ENCODE results near the gene MPIG6B.
"Not testable (repeated sequence)": the region's sequence is repeated elsewhere in the genome, so short reads cannot be mapped to it uniquely, and the experiment has no call there.

The MPIG6B gene

DNA sequence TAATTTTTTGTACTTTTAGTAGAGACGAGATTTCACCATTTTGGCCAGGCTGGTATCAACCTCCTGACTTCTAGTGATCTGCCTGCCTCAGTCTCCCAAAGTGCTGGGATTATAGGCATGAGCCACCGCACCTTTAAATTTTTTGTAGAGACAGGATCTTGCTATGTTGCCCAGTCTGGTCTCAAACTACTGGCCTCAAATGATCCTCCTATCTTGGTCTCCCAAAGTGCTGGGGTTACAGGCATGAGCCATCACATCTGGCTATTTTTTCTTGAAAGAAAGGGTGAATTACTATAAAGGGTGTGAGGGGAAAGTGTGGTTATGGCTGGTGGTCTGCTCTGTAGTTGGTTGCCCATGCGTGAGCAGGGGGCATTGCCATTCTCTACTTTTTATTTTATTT is 14.9 kb upstream of the MPIG6B start:
- Mint-ChIP-seq H3K4me1 (peaks cover 11 to 24% of the 10 kb centered on the region in 2 donors), H3K27me3 (no peaks in the 10 kb centered on the region), H3K36me3 (no peaks in the 10 kb centered on the region), H3K9me3 (no peaks in the 10 kb centered on the region), H3K4me3 (no peak overlapping the region), H3K27ac (no peak overlapping the region)
- ATAC-seq (replicated peaks) (no peak), DNase-seq (no peak)

DNA sequence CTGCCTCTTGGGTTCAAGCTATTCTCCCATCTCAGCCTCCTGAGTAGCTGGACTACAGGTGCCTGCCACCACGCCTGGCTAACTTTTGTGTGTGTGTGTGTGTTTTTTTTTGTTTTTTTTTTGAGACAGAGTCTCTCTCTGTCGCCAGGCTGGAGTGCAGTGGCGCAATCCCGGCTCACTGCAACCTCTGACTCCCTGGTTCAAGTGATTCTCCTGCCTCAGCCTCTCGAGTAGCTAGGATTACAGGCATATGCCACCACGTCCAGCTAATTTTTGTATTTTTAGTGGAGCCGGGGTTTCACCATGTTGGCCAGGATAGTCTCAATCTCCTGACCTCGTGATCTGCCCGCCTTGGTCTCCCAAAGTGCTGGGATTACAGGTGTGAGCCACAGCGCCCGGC is 14.0 kb upstream of the MPIG6B start:
- DNase-seq; H3K9me3 Mint-ChIP-seq; H3K27me3 Mint-ChIP-seq; H3K27ac Mint-ChIP-seq; H3K36me3 Mint-ChIP-seq; ATAC-seq (replicated peaks); H3K4me3 Mint-ChIP-seq: not testable (repeated sequence)
- H3K4me1 Mint-ChIP-seq, result peaks cover 9 to 19% of the 10 kb centered on the region in 2 donors

DNA sequence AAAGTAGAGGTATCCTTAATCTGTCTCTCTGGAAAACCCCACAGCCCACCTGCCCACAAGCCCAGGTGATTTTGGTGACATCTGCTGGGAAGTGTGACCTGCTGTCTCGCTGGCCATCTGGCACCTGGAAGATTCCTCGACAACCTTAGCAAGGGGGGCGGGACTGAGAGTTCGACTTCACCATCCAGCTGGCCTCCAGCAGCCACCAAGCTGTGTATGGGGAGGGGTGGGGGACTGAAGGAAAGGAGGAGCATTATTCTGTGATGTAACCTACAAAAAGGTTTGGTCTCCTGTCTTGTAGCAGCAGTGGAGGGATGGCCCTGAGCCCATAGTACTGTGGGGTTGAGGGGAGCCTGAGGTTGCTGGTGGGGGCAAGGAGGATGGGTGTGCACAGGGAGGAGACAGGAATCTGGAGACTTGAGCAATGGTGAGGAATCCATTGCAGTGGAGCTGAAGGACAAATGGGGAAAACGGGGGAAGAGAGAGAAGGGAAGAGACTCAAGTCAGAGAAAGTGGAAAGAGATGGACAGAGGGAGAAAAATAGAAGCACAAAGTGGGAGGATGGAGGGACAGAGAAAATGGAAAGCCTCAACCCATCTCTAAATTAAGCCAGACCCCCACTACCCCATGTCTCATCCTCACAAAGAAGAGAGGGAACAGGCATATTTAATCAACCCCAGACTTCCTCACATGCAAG is 12.5 kb upstream of the MPIG6B start:
- Mint-ChIP-seq H3K27ac (no peak overlapping the region), H3K27me3 (no peaks in the 10 kb centered on the region), H3K4me3 (no peak overlapping the region), H3K9me3 (no peaks in the 10 kb centered on the region), H3K4me1 (peaks cover 9 to 19% of the 10 kb centered on the region in 2 donors), H3K36me3 (no peaks in the 10 kb centered on the region)
- no peak for DNase-seq
- no peak for ATAC-seq (replicated peaks)

DNA sequence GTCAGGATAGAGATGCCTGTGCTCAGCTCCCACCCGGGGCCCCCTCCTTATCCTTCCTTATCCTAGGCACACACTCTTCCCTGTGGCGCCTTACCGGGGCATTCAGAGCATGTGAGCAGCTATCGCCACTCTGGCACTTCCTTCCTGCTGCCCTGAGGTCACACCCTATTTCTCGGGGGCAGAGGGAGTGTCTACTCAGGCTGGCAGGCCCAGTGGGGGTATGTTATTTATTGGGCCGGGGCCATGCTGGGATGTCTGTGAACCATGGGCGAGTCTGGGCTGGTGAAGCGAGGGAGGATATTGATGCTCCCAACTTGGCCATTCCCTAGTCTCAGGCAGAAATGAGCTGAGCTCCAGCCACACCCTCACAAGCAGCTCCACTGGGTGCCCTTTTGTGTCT is 11.9 kb upstream of the MPIG6B start:
- ATAC-seq (replicated peaks) (no peak), DNase-seq (no peak)
- no peaks in the 10 kb centered on the region for H3K36me3 Mint-ChIP-seq
- no peak overlapping the region for H3K4me3 Mint-ChIP-seq
- no peaks in the 10 kb centered on the region for H3K27me3 Mint-ChIP-seq
- H3K4me1 Mint-ChIP-seq, result peaks cover 9 to 19% of the 10 kb centered on the region in 2 donors
- H3K27ac Mint-ChIP-seq, result no peak overlapping the region
- no peaks in the 10 kb centered on the region for H3K9me3 Mint-ChIP-seq

DNA sequence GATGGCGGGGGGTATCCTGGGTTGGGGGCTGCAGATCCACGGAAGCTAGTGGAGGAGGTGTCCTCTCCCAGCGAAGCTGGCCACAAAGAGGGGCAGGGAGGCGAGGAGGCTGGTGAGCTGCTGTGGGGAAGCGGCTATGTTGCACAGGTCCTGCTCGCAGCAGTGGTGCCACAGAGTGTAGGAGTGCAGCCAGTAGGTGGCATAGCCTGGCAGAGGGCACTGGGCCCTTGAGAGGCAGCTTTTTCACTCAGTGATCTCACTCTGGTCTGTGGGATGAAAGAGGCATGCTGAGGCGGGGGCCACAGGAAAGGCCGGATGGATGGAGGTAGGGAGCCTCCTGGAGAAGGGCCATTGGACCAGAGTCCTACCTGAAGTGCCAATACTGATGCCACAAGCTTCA is 10.9 kb upstream of the MPIG6B start:
- H3K27ac Mint-ChIP-seq, result no peak overlapping the region
- H3K4me1 Mint-ChIP-seq, result peaks cover 9 to 19% of the 10 kb centered on the region in 2 donors
- DNase-seq, result no peak
- no peaks in the 10 kb centered on the region for H3K36me3 Mint-ChIP-seq
- H3K9me3 Mint-ChIP-seq, result no peaks in the 10 kb centered on the region
- peak; percentile 73 to 76 for ATAC-seq (replicated peaks)
- no peaks in the 10 kb centered on the region for H3K27me3 Mint-ChIP-seq
- H3K4me3 Mint-ChIP-seq, result no peak overlapping the region

DNA sequence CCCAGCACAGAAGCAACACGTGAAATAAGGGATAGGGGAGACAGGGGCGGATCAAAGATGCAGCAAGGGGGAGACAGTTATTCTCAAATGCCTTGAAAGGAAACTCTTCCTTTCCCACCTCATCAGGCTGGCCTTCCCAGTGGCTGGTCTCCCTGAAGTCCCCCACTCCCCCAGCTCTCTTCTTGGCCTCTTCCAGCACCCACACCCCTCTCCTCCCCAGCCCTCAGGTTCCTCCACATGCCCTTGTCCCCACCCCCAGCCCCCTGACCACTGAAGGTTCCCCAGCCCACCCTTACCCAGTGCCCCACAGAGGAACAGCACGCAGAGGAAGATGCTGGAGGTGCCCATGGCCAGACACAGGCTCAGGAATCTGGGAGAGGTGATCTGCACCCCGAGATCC is 9.7 kb upstream of the MPIG6B start:
- Mint-ChIP-seq H3K9me3 (no peaks in the 10 kb centered on the region), H3K4me3 (no peak overlapping the region), H3K4me1 (peaks cover 9 to 19% of the 10 kb centered on the region in 2 donors), H3K27me3 (no peaks in the 10 kb centered on the region), H3K36me3 (no peaks in the 10 kb centered on the region), H3K27ac (no peak overlapping the region)
- DNase-seq (no peak), ATAC-seq (replicated peaks) (no peak)

DNA sequence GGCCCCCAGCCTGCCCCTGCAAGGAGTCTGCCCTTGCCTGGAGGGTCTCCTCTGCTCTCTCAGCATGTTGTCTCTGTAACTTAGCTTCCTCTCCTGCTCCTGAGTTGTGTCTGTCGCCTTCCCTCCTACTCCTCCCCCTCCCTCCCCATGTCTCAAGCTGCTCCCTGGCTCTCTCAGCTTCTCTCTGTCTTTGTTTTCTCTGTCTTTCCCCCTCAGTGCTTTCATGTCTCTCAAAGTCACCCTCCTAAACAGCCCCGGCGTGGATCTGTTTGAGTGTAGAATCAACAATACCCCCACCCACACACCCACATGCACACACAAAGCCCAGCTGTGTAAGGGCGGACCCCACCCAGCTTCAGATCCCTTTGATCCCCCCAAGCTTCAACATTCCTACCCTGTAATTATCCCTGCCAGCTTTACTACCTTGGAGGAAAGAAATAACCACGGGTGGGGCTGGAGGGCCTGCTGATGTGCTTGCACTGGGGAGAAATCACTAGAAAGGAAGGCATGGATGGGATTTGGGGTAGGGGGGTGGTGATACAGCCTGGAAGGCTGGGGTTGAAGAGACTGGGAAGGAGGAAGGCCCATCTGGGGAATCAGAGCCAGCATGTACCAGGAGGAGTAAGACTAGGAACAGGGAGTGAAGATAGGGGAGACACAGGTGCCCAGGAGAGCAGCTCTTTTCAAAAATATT is 9.0 kb upstream of the MPIG6B start:
- ATAC-seq (replicated peaks), result no peak
- H3K27me3 Mint-ChIP-seq, result no peaks in the 10 kb centered on the region
- H3K4me3 Mint-ChIP-seq, result no peak overlapping the region
- no peaks in the 10 kb centered on the region for H3K36me3 Mint-ChIP-seq
- peaks cover 9 to 19% of the 10 kb centered on the region in 2 donors for H3K4me1 Mint-ChIP-seq
- H3K27ac Mint-ChIP-seq, result no peak overlapping the region
- H3K9me3 Mint-ChIP-seq, result no peaks in the 10 kb centered on the region
- DNase-seq, result no peak

DNA sequence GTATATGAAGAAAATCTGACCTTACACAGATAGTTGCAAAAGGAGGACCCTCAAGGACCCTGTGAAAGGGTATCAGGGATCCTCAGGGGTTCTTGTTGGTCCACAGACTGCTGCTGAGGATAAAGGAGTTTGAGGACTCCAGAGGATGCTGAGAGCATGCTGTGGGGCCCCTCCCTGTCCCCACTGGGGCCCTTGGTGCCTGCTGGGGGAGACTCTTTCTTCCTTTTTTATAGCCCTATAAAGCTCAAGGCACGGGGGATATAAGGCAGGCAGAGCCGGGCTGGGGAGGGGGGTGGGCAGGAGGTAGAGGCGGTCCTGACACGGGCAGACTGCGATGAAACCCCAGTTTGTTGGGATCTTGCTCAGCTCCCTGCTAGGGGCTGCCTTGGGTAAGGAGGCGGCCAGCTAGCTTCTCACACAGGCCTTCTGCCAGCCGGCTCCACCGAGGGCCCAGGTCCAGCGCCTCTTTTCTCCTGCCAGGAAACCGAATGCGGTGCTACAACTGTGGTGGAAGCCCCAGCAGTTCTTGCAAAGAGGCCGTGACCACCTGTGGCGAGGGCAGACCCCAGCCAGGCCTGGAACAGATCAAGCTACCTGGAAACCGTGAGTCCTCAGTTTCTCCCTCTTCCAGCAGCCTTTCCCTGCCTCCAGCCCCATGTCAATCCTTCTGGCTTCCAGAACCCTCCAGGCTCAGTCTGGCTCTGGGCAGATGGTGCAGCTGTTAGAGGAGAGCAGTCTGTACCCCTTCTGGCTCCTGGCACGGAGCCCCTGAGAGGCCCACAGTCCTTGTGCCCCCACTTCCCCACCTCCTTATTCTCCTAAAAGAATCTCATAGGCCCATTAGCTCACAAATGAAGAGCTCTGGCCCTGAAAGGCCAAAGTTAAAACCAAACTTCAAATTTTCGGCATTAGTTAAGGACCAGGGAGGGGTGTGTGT is 7.9 kb upstream of the MPIG6B start, which contains the start of gene LY6G6D:
Gene LY6G6D (plus strand): TSS at position 327 of the 937 bp plus-strand sequence. CDS start 8 bp downstream, at position 335.
- no peak for ATAC-seq (replicated peaks)
- no peak for DNase-seq
- no peaks in the 10 kb centered on the region for H3K36me3 Mint-ChIP-seq
- peaks cover 9 to 18% of the 10 kb centered on the region in 2 donors for H3K4me1 Mint-ChIP-seq
- H3K27ac Mint-ChIP-seq, result no peak within 1 kb of the TSS
- H3K27me3 Mint-ChIP-seq, result no peaks in the 10 kb centered on the region
- no peak within 1 kb of the TSS for H3K4me3 Mint-ChIP-seq
- no peaks in the 10 kb centered on the region for H3K9me3 Mint-ChIP-seq

DNA sequence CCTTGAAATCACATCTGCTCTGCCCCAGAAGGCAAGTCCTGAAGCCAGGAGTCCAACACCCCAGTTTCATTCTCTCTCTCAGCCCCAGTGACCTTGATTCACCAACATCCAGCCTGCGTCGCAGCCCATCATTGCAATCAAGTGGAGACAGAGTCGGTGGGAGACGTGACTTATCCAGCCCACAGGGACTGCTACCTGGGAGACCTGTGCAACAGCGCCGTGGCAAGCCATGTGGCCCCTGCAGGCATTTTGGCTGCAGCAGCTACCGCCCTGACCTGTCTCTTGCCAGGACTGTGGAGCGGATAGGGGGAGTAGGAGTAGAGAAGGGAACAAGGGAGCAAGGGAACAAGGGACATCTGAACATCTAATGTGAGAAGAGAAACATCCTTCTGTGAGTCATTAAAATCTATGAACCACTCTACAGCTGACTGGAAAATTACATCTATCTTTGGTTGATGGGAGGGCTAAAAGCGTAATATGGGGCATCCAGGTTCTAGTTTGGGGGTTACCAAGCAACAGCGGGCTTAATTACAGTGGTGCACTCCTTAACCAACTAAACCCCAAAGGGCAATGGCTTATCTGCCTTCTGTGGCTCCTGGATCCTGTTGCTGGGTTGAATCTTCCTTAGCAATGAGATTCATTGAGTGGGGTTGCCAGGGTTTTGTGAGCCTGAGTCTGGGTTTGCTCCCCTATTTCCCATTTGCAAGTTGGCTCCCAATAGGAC is 5.5 kb upstream of the MPIG6B start:
- Mint-ChIP-seq H3K9me3 (no peaks in the 10 kb centered on the region), H3K4me1 (peaks cover 0 to 2% of the 10 kb centered on the region in 2 donors), H3K27ac (no peak overlapping the region), H3K27me3 (no peaks in the 10 kb centered on the region), H3K4me3 (no peak overlapping the region), H3K36me3 (no peaks in the 10 kb centered on the region)
- DNase-seq (no peak), ATAC-seq (replicated peaks) (no peak)

DNA sequence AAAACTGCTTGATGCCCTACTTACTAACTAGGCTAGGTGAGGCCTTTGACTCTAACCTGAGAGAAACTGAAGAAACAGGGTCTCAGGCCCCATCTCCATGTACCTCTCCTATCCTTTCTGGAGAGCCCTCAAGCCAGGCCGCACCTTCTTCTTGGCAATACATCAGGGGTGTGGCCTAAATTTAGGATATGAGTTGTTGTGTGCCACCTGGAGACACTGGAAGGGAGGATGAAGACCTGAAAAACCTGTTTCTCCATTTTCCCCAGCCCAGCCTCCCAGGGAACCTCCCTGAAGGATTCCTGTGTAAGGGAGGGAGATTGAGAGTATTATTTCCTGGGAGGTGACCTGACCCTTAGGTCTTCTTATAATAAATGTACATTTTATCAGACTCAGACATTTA is 4.9 kb upstream of the MPIG6B start:
- DNase-seq (no peak), ATAC-seq (replicated peaks) (no peak)
- Mint-ChIP-seq H3K27ac (no peak overlapping the region), H3K27me3 (no peaks in the 10 kb centered on the region), H3K4me1 (peaks cover 3 to 4% of the 10 kb centered on the region in 2 donors), H3K9me3 (no peaks in the 10 kb centered on the region), H3K36me3 (no peaks in the 10 kb centered on the region), H3K4me3 (no peak overlapping the region)

DNA sequence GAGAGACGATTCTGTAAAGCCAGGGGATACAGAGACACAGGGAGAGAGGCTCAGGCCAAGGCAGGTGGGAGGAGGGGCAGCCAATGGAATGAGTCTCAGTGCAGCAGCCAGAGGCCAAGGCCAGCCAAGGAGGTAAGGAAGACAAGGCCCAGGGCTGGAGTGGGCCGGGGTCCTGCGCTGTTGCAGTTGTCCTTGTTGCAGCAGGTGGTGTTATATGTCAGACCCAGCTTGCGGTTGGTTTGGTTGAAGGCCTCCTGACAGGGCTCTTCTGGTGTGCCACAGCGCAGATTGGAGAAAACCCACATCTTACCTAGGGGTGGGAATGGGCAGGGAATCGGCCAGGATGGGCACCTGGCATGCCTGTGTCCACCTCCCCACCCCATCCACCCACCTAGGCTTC is 4.2 kb upstream of the MPIG6B start:
- H3K27me3 Mint-ChIP-seq, result no peaks in the 10 kb centered on the region
- H3K27ac Mint-ChIP-seq, result no peak overlapping the region
- no peak overlapping the region for H3K4me3 Mint-ChIP-seq
- H3K36me3 Mint-ChIP-seq, result no peaks in the 10 kb centered on the region
- no peak for DNase-seq
- no peak for ATAC-seq (replicated peaks)
- peaks cover 8 to 11% of the 10 kb centered on the region in 2 donors for H3K4me1 Mint-ChIP-seq
- H3K9me3 Mint-ChIP-seq, result no peaks in the 10 kb centered on the region

DNA sequence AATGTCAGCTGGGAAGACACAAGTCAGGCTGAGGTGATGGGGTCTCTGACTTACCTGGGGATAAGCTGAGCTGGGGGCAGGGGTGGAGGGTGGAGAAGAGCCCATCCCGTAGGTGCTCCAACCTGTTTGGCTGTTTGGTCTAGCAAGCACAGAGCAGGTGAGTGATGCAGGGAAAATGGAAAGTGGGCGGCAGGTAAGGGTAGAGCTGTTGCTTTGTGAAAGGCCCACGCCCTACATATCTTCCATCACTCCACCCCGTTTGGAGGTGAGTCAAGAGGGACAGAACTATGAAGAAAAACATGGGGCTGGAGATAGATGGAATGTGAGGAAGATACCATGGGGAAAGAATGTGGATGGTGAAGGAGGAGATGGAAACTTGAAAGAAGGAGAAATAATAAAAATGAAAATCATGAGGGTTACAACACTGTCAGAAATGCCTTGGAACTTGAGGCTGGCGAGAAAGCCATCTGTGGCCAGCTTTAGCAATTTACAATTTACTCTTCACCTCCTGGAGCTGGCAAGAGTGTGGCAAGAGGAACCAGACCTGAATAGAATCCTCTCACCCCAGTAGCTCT is 2.9 kb upstream of the MPIG6B start:
- DNase-seq (no peak), ATAC-seq (replicated peaks) (no peak)
- Mint-ChIP-seq H3K27me3 (no peaks in the 10 kb centered on the region), H3K27ac (no peak overlapping the region), H3K36me3 (peaks cover 0 to 2% of the 10 kb centered on the region in 2 donors), H3K9me3 (no peaks in the 10 kb centered on the region), H3K4me3 (no peak overlapping the region), H3K4me1 (peaks cover 10 to 13% of the 10 kb centered on the region in 2 donors)

DNA sequence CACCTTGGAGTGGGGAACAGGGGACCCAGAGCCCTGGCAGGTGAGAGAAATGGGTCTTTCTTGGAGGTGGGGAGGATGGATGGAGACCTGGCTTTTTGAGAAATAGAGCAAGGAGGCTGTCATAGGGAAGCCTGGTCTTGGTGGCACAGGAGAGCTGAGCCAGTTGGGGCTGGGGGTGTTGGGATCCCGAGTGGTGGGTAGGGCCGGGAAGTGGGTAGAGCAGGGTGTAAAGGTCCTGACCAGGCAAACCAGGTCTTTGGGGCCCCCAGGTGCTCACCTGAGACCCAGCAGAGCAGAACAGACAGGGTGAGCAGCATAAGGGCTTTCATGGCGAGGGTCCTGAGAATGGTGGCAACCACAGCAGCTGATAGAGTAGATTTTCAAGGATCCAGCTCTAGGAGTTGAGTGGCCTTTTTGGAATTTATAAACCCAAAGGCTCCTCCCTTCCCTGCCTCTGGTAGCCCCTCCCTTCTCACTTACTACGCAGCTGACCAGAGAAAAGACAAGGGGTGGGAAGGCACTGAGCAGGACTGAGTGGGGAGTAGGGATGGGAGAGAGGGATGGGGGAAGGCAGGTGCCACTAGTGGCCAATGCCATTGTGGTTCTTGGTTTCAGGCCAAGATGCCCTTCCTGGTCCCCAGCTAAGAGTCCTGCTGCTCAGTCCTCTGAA is 1.7 kb upstream of the MPIG6B start, which contains the start of gene LY6G6C:
Gene LY6G6C (minus strand): TSS at position 396 of the 670 bp plus-strand sequence. CDS start 67 bp downstream, at position 329.
- Mint-ChIP-seq H3K27ac (no peak within 1 kb of the TSS), H3K4me1 (peaks cover 20 to 25% of the 10 kb centered on the region in 2 donors), H3K4me3 (no peak within 1 kb of the TSS), H3K9me3 (no peaks in the 10 kb centered on the region), H3K27me3 (no peaks in the 10 kb centered on the region), H3K36me3 (peaks cover 9 to 10% of the 10 kb centered on the region in 2 donors)
- no peak for ATAC-seq (replicated peaks)
- no peak for DNase-seq
